KG1 (cell line): ENCODE data around the gene KIF25.
"Not testable (repeated sequence)": the region's sequence is repeated elsewhere in the genome, so short reads cannot be mapped to it uniquely, and the experiment has no call there.

Experiments
- DNase-seq: peaks from one replicate; lab custom pipeline; 2025; lab: John Stamatoyannopoulos, UW

KIF25 gene

DNA sequence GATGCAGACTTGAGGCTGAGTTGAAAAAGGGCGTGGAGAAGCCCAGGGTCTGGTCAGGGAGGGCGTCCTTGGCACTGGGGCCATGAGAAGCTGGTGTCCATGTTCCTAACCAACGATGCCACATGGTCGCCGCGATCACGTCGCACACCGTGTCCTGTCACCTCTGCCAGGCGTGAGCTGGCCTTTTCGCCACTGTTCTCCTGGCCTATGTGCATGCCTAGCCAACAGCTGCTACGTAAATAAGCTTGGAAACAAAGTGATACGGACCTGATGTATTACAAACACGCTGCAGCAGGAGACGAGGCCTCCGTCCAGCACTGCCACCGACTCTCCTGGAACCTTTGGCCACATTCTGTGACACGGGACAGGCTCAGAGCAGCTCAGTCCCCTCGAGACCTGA, 22.0 kb upstream of the KIF25 start:
- DNase-seq = no peak

GRCh38 chr6:167976116-167976657, 21.3 kb upstream of the KIF25 start:
- not testable (repeated sequence) for DNase-seq

- DNase-seq = no peak
Measured at GRCh38 chr6:167976708-167977107, 20.8 kb upstream of the KIF25 start.

DNA sequence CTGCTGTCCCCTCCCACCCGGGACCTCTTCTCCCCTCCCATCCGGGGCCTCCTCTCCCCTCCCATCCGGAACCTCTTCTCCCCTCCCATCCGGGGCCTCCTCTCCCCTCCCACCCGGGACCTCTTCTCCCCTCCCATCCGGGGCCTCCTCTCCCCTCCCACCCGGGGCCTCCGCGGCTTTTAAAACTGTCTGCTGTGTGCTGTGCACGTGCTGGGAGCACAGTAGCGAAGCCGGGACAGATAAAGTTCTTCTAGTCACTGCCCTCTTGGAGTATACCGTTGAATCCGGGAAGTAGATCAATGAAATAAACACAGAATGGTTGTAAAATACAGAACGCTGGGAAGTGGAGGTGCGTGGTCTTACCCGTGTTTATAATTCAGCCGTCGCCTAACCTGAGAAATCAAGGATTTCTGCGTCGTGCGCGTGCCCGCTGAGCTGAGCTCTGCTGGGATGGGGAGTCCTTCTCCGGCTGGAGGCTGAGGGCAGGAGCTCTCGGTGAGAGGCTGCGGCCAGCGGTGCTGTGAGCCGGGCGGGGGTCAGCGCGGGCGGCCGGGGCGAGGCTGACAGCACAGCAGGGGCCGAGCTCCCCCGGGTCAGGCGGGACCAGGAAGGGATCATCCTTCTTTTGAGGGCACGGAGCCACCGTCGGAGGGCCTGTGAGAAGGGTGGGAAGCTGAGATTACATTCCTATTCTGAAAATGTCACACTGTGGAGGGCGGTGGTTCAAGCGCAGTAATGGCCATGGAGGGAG, 19.6 kb upstream of the KIF25 start:
- no peak for DNase-seq

GRCh38 chr6:167978607-167979006, 18.9 kb upstream of the KIF25 start:
- DNase-seq = no peak

DNA sequence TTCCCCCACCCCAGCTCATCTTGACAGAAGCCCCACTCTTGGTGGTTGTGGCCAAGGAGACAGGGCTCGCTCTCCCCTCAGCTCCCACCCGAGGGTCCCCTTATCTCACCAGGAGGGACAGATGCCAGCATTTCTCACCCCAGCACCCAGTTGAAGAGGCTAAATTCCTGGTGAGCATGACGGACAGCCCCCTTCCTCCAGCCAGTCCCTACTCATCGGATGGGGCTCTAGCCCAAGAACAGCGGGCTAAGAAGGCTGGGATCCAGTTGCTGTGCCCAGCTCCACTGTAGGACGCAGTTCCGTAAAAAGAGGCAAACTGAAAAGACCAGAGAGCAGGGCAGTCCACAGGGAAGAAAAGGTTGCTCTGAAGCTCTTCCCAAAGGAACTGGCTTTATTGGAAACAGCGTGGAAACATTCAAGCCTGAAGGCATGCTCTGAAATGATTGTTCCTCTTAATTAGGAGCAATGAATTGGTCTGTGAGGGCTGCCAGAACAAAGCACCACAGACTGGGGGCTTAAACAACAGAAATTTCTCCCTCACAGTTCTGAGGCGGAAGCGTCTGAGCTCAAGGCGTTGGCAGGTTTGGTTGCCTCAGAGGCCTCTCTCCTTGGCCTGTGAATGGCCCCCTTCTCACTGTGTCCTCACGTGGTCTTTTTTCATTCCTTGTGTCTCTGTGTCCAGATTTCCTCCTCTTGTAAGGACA, 17.9 kb upstream of the KIF25 start:
- no peak for DNase-seq

DNA sequence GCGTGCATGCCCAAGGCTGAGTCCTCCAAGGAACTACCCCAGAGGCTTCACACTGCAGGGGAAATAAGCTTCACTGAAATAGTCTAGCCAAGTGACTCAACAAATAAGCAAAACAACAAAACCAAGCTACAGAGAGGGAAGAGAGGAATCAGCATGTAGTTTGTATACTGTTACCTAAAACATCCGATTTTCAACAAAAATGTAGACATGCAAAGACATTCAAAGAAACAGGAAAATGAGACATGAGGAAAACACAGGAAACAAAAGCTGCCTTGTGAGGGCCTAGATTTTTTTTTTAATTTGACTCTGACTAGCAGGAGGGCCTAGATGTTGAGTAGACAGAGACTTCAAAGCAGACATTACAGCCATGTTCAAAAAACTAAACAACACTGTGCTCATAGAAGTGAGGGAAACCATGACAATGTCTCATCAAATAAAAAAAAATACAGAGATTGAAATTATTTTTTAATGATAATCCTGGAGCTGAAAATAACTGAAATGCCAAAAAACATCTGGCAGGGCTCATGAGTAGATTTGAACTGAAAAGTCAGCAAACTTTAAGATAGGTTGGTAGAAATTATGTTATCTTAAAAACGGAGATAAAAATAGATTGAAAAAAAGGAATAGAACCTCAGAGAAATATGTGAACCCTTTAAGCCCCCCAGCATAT, 16.4 kb upstream of the KIF25 start:
- no peak for DNase-seq

DNA sequence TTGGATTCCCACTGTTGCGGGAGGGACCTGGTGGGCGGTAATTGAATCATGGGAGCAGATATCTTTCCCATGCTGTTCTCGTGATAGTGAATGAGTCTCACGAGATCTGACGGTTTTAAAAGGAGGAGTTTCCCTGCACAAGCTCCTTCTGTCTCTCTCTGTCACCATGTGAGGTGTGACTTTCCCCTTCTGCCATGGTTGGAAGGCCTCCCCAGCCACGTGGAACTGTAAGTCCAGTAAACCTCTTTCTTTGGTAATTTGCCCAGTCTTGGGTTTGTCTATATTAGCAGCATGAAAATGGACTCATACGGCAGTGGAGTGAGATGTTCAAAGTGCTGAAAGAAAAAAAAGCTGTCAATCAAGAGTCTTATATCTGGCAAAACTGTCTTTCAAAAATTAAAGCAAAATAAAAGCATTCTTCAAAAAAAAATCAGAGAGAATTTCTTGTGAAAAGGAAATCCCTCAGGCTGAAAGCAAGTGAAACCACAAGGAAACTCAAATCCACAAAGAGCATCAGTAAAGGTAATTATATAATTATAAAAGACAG, 15.5 kb upstream of the KIF25 start:
- no peak for DNase-seq

- DNase-seq = no peak
Measured at GRCh38 chr6:167984144-167984719, 13.2 kb upstream of the KIF25 start.

DNA sequence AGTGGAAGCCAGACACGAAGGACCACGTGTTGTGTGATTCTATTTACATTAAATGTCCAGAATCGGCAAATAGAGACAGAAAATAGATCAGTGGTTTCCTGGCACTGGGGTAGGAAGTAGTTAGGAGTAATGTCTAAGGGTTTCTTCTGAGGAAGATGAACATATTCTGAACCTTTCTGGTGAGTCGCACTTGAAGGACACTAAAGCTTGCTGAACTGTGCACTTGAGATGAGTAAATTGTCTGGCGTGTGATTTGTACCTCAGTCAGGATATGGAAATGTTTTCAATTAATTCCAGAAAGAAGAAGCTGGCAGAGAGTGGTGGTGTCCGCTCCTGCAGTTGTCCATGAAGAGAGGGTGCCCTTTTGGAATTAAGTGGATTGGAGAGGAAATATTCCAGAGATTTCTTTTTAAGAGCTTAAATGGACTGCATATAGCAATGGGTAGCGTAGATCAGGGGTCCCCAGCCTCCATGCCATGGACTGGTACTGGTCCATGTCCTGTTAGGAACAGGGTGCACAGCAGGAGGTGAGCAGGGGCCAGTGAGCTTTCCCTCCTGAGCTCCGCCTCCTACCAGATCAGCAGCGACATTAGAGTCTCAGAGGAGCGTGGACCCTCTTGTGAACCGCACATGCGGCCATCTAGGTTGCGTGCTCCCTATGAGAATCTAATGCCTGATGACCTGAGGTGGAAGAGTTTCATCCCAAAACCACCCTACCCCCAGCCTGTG, 12.4 kb upstream of the KIF25 start:
- no peak for DNase-seq

DNA sequence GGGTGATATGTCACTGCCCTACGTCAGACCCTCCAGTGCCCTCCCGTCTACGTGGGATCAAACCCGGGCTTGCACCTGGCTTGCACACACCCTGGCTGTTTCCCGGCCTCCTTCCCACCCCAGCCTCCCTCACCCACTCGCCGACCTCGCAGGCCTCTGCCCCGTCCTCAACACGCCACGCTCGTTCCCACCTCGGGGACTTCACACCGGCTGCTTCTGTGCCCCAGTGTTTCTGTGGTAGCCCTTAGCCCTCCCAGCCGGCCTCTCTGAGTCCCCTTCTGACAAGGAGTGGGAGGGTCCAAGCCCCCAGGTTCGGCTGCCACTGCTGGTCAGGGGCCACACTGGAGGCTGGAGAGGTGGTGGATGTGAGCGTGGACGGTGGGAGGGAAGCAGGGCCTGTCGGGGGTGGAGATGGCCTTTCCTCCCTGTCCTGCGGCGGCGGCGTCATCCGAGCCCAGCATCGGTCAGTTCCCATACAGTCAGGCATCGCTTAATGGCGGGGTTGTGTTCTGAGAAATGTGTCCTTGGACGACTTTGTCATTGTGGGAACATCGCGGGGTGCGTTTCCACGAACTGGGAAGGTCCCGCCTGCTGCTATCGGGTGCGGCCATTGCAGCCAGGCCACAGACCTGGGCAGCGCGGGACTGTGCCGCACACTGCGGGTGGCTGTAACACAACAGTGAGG, 11.4 kb upstream of the KIF25 start:
- no peak for DNase-seq

DNA sequence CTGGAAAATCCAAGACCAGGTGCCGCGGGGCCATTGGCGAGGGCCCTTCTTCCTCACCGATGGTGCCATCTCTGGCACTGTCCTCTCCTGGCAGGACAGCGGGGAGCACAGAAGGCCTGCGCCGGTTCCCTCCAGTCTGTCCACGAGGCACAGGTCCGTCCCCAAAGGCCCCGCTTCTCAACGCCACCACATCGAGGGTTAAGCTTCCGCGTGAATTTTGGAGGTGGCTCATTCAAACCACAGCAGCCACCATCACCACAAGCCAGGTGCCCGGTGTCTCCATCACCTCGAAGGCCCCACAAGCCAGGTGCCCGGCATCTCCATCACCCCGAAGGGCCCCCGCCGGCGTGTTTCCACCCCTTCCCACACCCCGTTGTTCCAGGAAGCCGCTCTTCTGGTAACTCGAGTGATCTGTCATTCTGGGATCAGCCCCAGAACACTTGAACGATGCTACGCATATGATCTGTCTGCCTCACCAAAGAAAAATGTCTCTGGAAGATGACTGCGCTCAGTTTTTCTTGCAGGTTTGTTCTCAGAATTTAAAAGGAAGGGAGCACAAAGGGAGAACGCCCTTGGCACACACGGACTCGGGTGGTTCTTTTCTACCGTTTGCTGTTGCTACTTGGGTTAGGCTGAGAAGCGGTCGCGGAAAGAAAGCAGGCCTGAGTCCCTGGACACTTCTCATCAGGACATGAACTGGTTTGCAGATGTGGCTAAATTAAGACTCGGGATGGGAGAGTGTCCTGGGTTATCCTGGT, 9.9 kb upstream of the KIF25 start:
- DNase-seq = no peak

DNA sequence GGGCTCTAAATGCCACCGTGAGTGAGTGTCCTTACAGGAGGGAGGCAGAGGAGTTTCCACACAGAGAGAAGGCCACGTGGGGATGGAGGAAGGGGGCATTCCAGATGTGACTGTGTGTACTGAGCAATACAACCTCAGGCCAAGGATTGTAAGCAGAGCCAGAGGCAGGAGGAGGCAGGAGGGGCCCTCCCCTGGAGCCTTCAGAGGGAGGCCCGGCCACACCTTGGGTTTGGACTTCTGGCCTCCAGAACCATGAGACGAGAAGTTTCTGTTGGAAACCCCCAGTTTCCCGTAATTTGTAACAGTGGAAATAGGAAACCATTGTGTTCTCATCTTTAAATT, 9.3 kb upstream of the KIF25 start:
- no peak for DNase-seq

DNA sequence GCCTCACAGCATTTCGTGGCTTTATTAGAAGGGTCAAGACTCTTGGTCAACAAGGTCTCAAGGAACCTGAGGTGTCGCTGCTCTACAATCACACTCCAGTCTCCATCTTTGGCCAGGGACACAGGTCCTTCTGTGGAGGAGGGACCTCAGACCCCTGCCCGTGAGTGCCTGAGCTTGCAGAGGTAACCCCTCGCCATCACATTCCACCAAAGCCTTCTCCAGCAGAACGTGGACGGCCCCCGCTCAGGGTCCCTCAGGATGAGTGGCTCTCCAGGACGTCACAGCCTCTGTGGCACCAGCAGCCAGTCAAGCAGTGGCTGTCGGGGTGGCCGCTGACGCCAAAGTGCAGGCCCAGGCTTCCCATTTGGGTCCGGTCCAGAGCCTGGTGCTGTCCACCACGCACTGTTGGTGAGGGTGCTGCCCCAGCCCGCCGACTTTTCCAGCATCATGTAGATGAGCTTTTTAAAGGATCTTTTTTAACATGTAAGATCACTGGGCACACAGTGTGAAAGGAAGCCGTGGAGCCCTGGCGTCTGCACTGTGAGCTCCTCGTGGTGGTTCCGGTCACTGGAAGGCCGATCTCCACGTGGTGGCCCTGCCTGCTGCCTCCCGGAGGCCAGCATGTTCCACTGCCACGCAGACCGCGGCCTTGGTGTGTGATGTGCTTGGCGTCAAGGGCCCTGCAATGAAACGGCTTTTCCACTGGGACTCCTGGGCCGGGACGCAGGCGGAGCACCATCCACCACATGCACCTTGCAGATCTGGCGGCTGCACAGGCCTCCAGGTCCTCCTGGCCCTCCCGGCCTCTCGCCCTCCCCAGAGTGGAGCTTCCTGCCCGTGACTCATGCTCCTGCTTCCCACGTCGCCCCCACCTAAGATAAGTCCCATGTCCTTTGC, 8.3 kb upstream of the KIF25 start:
- no peak for DNase-seq

- no peak for DNase-seq
Measured at GRCh38 chr6:167990016-167990945, 7.2 kb upstream of the KIF25 start.

GRCh38 chr6:167993169-167993568, 4.3 kb upstream of the KIF25 start:
- no peak for DNase-seq

DNA sequence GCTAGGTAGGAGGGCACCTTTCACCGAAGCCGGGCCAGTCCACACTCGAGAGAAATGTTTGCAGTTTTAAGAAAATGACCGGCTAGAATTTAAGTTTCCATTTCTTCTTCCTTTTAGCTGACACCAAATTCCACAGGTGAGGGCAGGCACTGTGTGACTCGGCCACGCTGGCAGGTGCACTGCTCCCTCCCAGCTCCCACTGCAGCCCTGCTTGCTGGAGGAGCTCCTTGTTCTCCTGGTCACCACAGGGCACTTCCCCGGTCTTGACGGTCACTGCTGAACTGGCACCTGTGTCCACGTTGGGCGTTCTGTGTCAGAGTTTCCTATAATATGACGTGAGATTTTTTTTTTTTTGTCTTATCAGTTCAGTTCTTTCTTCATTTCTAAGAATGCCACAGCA, 3.6 kb upstream of the KIF25 start:
- DNase-seq = no peak

DNA sequence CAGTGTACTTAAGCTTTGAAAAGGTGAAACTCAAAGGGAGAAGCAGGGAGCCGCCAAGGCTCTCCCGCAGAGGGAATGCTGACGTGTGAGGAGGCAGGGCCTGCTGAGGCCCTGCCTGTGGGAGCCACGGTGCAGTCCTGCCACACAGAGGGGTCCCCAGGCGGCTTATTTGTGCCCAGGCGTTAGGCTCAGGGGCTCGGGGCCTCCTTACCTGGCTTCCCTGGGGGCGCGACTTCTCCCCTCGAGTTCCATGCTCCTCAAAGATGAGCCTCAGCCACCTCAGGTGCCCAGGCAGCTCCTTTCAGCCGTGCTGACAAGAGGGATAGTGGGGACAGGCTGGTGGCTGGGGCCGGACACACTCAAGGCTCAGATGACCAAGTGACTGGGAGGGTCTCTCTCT, 2.2 kb upstream of the KIF25 start:
- no peak for DNase-seq
